IPS-15b (cell line): ENCODE data around the gene UBE2F.

ENCODE experiments used
- H3K27me3 ChIP-seq: one replicate; pipeline ENCODE4 v1.6.1; 2013; ENCODE audit warnings: low read length; ENCODE audit not compliant: control insufficient read depth, insufficient read depth
- H3K36me3 ChIP-seq: one replicate; pipeline ENCODE4 v1.6.1; 2013; ENCODE audit warnings: low read length; ENCODE audit not compliant: control insufficient read depth, insufficient read depth
- H3K4me1 ChIP-seq: one replicate; pipeline ENCODE4 v1.6.1; 2013; ENCODE audit warnings: mild to moderate bottlenecking, low read length; ENCODE audit not compliant: control insufficient read depth, insufficient read depth
- H3K4me3 ChIP-seq: one replicate; pipeline ENCODE4 v1.5.1; 2013; ENCODE audit warnings: low read depth, low read length
- H3K9ac ChIP-seq: one replicate; pipeline ENCODE4 v1.6.1; 2013; ENCODE audit warnings: low read depth, mild to moderate bottlenecking, low read length
- H3K9me3 ChIP-seq: one replicate; pipeline ENCODE4 v1.6.1; 2013; ENCODE audit warnings: mild to moderate bottlenecking, low read length; ENCODE audit not compliant: control insufficient read depth, insufficient read depth

Gene UBE2F

DNA sequence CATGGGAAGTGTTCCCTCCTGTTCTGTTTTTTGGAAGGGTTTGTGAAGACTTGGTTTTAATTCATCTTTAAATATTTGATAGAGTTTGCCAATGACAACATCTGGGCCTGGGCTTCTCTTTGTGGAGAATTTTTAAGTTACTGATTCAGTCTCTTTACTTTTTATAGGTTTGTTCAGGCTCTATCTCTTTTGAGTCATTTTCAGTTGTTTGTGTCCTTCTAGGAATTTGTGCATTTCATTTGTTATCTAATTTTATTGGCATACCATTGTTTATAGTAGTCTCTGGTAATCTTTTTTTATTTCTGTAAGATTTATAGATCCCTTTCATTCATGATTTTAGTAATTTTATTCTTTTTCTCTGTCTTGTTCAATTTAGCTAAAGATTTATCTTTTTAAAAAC, 108.6 kb downstream of the UBE2F start:
- no peak overlapping the region for H3K4me3 ChIP-seq
- H3K27me3 ChIP-seq: no peaks in the 10 kb centered on the region
- no peaks in the 10 kb centered on the region for H3K9me3 ChIP-seq
- H3K9ac ChIP-seq: no peak overlapping the region
- no peaks in the 10 kb centered on the region for H3K4me1 ChIP-seq
- peaks cover 8% of the 10 kb centered on the region for H3K36me3 ChIP-seq

DNA sequence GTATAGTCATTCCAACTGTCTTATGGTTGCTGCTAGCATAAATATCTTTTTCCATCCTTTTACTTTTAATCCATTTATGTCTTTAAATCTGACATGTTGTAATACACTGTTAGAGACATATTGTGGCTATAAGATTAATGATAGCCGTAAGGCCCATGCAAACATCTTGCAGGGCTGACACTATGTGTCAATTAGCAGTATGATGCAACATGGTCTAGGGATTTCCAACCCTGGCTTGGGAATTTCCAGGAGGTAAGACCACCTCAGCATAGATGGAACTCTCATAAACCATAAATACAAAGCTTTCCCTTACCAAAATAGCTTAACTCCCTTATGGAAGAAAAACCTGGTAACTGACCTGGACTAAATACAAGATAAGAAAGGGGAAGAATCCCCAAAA, 110.5 kb downstream of the UBE2F start:
- Histone ChIP-seq H3K4me1 (no peaks in the 10 kb centered on the region), H3K9me3 (no peaks in the 10 kb centered on the region), H3K9ac (no peak overlapping the region), H3K36me3 (peaks cover 19% of the 10 kb centered on the region), H3K27me3 (no peaks in the 10 kb centered on the region), H3K4me3 (no peak overlapping the region)

DNA sequence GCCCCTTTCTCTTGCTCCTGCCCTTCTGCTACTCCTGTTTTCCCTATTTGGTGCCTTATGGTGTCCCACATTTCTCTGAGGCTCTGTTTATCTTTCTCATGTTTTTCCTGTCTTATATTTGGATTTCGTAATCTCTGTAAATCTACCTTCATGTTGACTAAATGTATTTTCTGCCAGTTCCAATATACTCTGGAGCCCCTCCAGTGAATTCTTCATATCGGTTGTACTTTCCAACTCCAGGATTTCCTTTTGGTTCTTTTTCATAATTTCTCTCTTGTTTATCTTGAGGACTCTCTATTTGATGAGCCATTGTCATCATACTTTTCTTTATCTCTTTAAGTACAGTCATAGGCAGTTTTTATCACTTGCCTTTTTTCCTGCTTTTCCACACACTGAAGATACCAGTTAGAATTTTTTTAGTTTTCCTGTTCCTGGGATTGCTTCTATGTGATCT, 113.1 kb downstream of the UBE2F start:
- peaks cover 26% of the 10 kb centered on the region for H3K36me3 ChIP-seq
- no peaks in the 10 kb centered on the region for H3K27me3 ChIP-seq
- no peak overlapping the region for H3K9ac ChIP-seq
- H3K4me3 ChIP-seq: no peak overlapping the region
- H3K9me3 ChIP-seq: no peaks in the 10 kb centered on the region
- no peaks in the 10 kb centered on the region for H3K4me1 ChIP-seq

DNA sequence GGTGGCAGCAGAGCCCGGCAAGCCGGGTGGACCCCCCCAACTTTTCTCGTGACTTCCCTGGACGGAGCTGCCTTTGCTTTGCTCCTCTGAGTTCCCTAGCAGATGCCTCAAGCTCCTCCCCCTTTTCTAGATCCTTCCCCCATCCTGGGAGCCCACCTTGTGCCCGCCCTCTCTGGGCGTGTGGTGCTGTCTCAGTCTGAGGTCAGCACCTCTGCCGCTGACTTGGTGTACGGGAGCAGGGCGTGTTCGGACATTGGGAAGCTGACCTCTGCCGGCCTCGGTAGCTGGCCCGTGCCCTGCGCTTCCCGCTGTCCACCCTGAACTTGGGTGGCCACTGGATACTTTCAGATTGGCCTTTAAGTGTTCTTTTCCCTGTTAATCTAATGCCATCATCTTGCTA, 113.7 kb downstream of the UBE2F start:
- Histone ChIP-seq H3K36me3 (peaks cover 26% of the 10 kb centered on the region), H3K9me3 (no peaks in the 10 kb centered on the region), H3K4me3 (no peak overlapping the region), H3K27me3 (no peaks in the 10 kb centered on the region), H3K9ac (no peak overlapping the region), H3K4me1 (no peaks in the 10 kb centered on the region)

DNA sequence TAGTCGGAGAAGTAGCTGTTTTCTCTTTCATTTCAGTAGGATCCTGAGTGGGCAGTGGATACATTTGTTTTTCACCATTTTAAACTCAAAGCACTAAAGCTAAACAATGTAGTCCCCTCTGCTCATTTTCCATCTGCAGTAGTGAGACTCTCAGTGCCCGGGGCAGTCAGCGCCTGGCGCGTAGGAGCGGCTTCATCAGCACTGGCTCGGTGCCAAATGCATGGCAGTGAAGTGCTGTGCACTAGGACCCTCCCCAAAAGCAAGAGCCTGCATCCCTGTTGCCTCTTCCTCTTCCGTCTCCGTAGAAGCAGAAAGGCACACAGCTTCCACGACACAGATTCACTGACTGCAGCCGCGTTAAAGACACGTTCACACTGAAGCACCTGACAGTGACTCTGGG, 114.3 kb downstream of the UBE2F start:
- Histone ChIP-seq H3K4me1 (no peaks in the 10 kb centered on the region), H3K36me3 (peaks cover 26% of the 10 kb centered on the region)

DNA sequence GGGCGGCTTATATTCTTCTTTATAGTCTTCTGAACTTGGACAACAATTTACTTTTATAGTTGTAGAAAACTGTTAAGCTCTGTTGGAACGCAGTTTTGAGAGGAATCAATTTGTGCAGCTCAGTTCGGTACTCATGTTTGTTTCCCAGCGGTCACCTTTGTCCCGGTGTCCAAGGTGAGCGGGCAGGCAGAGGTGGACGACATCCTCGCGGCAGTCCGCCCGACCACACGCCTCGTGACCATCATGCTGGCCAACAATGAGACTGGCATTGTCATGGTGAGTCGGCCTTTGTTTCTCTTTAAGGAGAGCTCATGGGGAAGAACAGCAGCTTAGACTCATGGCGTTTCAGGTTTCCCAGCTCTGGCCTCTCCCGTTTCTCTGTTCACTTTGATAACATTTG, 114.7 kb downstream of the UBE2F start:
- Histone ChIP-seq H3K27me3 (no peaks in the 10 kb centered on the region), H3K4me3 (no peak overlapping the region), H3K4me1 (no peaks in the 10 kb centered on the region), H3K36me3 (peaks cover 26% of the 10 kb centered on the region), H3K9me3 (no peaks in the 10 kb centered on the region), H3K9ac (no peak overlapping the region)

More for the DNA sequence above, 114.3 kb downstream of the UBE2F start:
- H3K27me3 ChIP-seq: no peaks in the 10 kb centered on the region
- no peaks in the 10 kb centered on the region for H3K9me3 ChIP-seq
- H3K9ac ChIP-seq: no peak overlapping the region
- no peak overlapping the region for H3K4me3 ChIP-seq

DNA sequence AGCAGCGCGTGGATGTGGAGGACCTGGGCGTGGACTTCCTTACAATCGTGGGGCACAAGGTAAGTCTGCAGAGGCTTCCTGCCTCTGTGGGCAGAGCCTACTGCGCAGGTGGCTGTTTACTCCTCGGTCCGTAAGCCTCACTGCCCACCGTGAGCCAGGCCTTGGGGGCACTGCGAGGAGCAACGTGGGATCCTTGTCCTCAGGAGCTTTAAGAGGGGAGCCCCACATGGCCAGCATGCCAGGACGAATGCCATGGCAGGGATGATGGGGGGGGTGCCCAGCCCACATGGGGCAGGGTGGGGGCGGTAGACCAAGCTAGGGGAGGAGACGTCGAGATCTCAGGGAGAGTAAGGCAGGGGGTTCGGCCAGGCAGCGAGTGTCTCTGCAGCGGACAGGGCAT, 115.3 kb downstream of the UBE2F start:
- Histone ChIP-seq H3K9me3 (no peaks in the 10 kb centered on the region), H3K36me3 (peaks cover 26% of the 10 kb centered on the region), H3K9ac (no peak overlapping the region), H3K4me3 (no peak overlapping the region), H3K4me1 (no peaks in the 10 kb centered on the region), H3K27me3 (no peaks in the 10 kb centered on the region)

DNA sequence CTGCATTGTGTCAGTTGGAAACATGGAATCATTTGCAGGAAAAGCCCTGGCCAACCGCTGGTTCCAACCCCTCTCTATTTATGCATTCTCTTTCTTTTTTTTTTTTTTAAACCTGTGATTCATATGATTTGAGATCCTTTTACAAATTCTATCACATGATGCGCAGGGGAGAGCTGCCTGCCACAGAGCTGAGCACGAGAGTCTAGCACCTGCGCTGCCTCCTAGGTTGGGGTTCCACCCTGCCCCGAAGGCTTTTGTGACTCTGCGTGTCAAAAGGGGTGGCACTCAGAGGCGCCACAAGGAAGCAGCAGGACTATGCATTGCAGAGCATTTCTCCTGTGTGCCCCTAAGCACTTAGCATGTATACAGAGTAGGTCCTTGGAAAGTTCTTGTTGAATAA, 116.0 kb downstream of the UBE2F start:
- Histone ChIP-seq H3K9ac (no peak overlapping the region), H3K4me1 (no peaks in the 10 kb centered on the region), H3K36me3 (peaks cover 30% of the 10 kb centered on the region), H3K4me3 (no peak overlapping the region), H3K27me3 (no peaks in the 10 kb centered on the region), H3K9me3 (no peaks in the 10 kb centered on the region)

DNA sequence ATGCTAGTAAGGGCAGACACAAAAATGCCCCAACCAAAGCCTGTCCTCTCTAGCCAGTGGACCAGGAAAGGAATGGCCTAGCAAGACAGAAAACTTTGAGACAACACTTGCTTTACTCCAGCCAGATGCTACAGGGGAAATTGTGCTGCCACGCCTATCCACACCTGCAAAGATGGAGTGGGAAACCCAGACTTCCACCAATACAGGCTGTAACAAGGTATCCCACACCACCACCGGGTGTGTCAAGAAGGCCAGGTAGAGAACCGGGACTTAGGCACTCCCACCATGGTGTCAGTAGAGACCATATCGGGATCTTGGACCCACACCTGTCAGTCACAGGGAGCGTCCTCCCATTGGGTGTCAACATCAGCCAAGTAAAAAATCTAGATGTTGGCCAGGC, 117.1 kb downstream of the UBE2F start:
- Histone ChIP-seq H3K4me1 (no peaks in the 10 kb centered on the region), H3K36me3 (peaks cover 30% of the 10 kb centered on the region), H3K9ac (no peak overlapping the region), H3K27me3 (no peaks in the 10 kb centered on the region), H3K4me3 (no peak overlapping the region), H3K9me3 (no peaks in the 10 kb centered on the region)

DNA sequence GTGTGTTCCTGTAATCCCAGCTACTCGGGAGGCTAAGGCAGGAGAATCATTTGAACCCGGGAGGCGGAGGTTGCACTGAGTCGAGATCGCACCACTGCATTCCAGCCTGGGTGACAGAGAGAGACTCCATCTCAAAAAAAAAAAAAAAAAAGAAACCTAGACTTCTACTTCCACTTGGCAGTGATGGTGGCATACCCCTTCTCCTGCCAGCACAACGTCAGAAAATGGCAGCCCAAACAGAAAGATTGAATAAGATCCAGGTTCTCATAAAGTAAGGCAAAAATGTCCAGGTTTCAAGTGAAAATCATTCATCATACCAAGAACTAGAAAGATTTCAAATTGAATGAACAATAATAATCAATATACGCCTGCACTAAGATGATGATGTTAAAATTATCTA, 117.9 kb downstream of the UBE2F start:
- H3K27me3 ChIP-seq: no peaks in the 10 kb centered on the region
- H3K4me3 ChIP-seq: no peak overlapping the region
- peaks cover 30% of the 10 kb centered on the region for H3K36me3 ChIP-seq
- H3K4me1 ChIP-seq: no peaks in the 10 kb centered on the region
- no peaks in the 10 kb centered on the region for H3K9me3 ChIP-seq
- no peak overlapping the region for H3K9ac ChIP-seq

DNA sequence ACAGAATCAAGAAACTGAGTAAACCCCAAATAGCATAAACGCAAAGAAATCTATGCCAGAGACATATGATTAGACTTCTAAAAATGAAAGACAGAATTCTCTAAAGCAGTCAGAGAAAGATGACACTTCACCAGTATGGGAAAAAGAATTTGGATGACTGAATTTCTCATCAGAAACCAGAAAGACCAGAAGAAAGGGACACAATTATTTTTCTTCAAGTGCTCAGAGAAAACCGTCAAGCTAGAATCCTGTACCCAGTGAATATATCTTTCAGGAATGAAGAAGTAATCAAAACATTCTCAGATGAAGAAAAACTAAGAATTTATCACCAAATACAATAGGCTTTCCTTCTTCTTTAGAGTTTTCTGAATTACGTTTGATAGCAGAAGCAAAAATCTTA, 119.1 kb downstream of the UBE2F start:
- H3K4me1 ChIP-seq: no peaks in the 10 kb centered on the region
- H3K9ac ChIP-seq: no peak overlapping the region
- H3K27me3 ChIP-seq: no peaks in the 10 kb centered on the region
- H3K36me3 ChIP-seq: peaks cover 27% of the 10 kb centered on the region
- H3K4me3 ChIP-seq: no peak overlapping the region
- no peaks in the 10 kb centered on the region for H3K9me3 ChIP-seq

DNA sequence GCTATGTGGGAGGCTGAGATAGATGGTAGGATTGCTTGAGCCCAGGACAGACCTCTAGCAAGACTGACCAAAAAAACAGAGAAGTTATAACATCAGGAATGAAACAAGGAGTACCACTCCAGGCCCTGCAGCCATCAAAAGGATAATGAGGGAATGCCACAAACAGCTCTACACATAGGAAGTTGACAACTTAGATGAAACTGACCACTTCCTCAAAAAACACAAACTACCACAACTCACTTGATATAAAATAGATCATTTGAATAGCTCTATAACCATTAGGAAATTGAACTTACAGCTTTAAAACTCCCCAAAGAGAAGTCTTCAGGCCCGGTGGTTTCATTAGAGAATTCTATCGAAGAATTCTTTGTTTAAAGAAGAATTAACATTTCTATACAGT, 120.4 kb downstream of the UBE2F start:
- Histone ChIP-seq H3K36me3 (peaks cover 15% of the 10 kb centered on the region), H3K4me1 (no peaks in the 10 kb centered on the region), H3K4me3 (no peak overlapping the region), H3K9ac (no peak overlapping the region), H3K27me3 (no peaks in the 10 kb centered on the region), H3K9me3 (no peaks in the 10 kb centered on the region)

DNA sequence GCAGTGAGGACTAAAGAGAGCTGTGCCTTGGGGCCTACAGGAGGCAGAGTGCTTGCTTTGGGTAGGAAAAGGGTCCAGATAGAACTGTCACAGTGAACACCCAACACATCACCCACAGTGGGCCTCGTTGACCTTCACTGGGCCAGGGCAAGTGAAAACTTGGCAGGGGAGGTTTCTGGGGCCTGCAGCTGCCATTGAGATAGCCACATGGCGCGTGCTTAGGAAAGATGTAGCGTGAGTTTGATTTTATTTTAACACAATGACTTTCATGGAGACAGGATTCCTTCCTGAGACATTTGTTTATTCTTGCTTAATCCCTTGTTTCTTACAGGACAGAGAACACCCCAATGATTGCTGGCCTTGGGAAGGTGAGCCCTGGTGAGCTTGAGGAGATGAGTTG, 124.1 kb downstream of the UBE2F start:
- Histone ChIP-seq H3K4me1 (no peaks in the 10 kb centered on the region), H3K9me3 (no peaks in the 10 kb centered on the region), H3K36me3 (peaks cover 7% of the 10 kb centered on the region), H3K4me3 (no peak overlapping the region), H3K9ac (no peak overlapping the region), H3K27me3 (no peaks in the 10 kb centered on the region)
